ENCODE measurements around the gene FAM131B. TPM values are rescaled to one million over a fixed set of nuclear protein-coding genes. Genes with fewer than 3 reads are reported as not detected.
A peak's percentile ranks its signal among the peaks of the same experiment; 100 is the strongest.

Gene FAM131B
- total RNA-seq, 2 donors from 2014 or later = 0.08 to 0.48 TPM

- peaks cover 41% of the 10 kb centered on the region for H3K36me3 ChIP-seq
- no peaks in the 10 kb centered on the region for H3K9me3 ChIP-seq
- DNase-seq (ENCODE audit: low spot score) = no peak
- H3K27me3 ChIP-seq = no peaks in the 10 kb centered on the region
- TF ChIP-seq CTCF (IDR thresholded peaks at IDR 0.05) = no peak
- peaks cover 0 to 7% of the 10 kb centered on the region in 2 donors for H3K4me1 ChIP-seq
- H3K27ac ChIP-seq = no peak overlapping the region
- H3K4me3 ChIP-seq = no peak overlapping the region
Measured at GRCh38 chr7:143308632-143309031, 53.9 kb downstream of the FAM131B start.

- peaks cover 0 to 7% of the 10 kb centered on the region in 2 donors for H3K4me1 ChIP-seq
- H3K27ac ChIP-seq = no peak overlapping the region
- H3K27me3 ChIP-seq = no peaks in the 10 kb centered on the region
- no peak for DNase-seq (ENCODE audit: low spot score)
- TF ChIP-seq CTCF (IDR thresholded peaks at IDR 0.05) = peak; percentile 39 to 81
- peaks cover 71% of the 10 kb centered on the region for H3K36me3 ChIP-seq
- no peak overlapping the region for H3K4me3 ChIP-seq
- no peaks in the 10 kb centered on the region for H3K9me3 ChIP-seq
Measured at GRCh38 chr7:143305423-143306070, 57.0 kb downstream of the FAM131B start.

- no peaks in the 10 kb centered on the region for H3K9me3 ChIP-seq
- no peaks in the 10 kb centered on the region for H3K27me3 ChIP-seq
- H3K36me3 ChIP-seq = peaks cover 77% of the 10 kb centered on the region
- DNase-seq (ENCODE audit: low spot score) = no peak
- TF ChIP-seq CTCF (IDR thresholded peaks at IDR 0.05) = no peak
- peaks cover 0 to 11% of the 10 kb centered on the region in 2 donors for H3K4me1 ChIP-seq
- no peak overlapping the region for H3K27ac ChIP-seq
- H3K4me3 ChIP-seq = no peak overlapping the region
Measured at GRCh38 chr7:143304938-143305337, 57.6 kb downstream of the FAM131B start.

GRCh38 chr7:143303733-143304132 is 58.8 kb downstream of the FAM131B start:
- TF ChIP-seq CTCF (IDR thresholded peaks at IDR 0.05) = no peak
- Histone ChIP-seq H3K27me3 (no peaks in the 10 kb centered on the region), H3K36me3 (peaks cover 86% of the 10 kb centered on the region), H3K4me3 (no peak overlapping the region), H3K27ac (no peak overlapping the region), H3K4me1 (peaks cover 0 to 17% of the 10 kb centered on the region in 2 donors), H3K9me3 (no peaks in the 10 kb centered on the region)
- DNase-seq (ENCODE audit: low spot score) = no peak

Small RNAs within 50 kb of the gene (microRNA-seq; reads per million reads assigned to microRNA genes)
- 0 to 0.71 reads per million in 2 donors for gene MIR6892 (ENCODE audit: borderline number of aligned reads in 2 of 2, borderline replicate concordance in 1 of 2)

Other genes with a start within 250 kb of the FAM131B start
- gene PIP, start 230.6 kb downstream of the FAM131B start, total RNA-seq = not detected
- gene TAS2R39, start 179.3 kb downstream of the FAM131B start, total RNA-seq = not detected
- not detected for gene TAS2R40, start 140.7 kb downstream of the FAM131B start, total RNA-seq
- gene GSTK1, start 99.3 kb downstream of the FAM131B start, total RNA-seq = 100 to 1,000 TPM; 169 to 270 TPM
- gene TMEM139, start 77.8 kb downstream of the FAM131B start, total RNA-seq = 10 to 100 TPM in 1 of 2 donors, 1 to 10 TPM in 1; 7.8 to 12.3 TPM
- gene CASP2, start 74.4 kb downstream of the FAM131B start, total RNA-seq = 1 to 10 TPM; 5.2 to 7.6 TPM
- gene CLCN1, start 46.6 kb downstream of the FAM131B start, total RNA-seq = not detected
- 10 to 100 TPM; 48.3 to 93.7 TPM for gene ZYX, start 18.6 kb upstream of the FAM131B start, total RNA-seq
- under 1 TPM in 1 of 2 donors, not detected in 1; 0.71 TPM for gene EPHA1, start 46.1 kb upstream of the FAM131B start, total RNA-seq
- gene TAS2R60, start 80.7 kb upstream of the FAM131B start, total RNA-seq = not detected
- gene TAS2R41, start 115.2 kb upstream of the FAM131B start, total RNA-seq = not detected
- not detected for gene CTAGE15, start 209.1 kb upstream of the FAM131B start, total RNA-seq